Pancreas (tissue), 10 donors: ENCODE results near the gene DNAJB11. TPM values are rescaled to one million over a fixed set of nuclear protein-coding genes. Genes with fewer than 3 reads are reported as not detected.
"Not testable (repeated sequence)": the region's sequence is repeated elsewhere in the genome, so short reads cannot be mapped to it uniquely, and the experiment has no call there.

Experiments used
- ATAC-seq, 4 donors: fragments of 200-7000 bp; cut with Tn5 transposase; one replicate each; pipeline versions ENCODE4 v1.8.0 to v1.9.1; 2020; ENCODE audit warnings: mild to moderate bottlenecking in 4 of 4, moderate library complexity in 4 of 4
- DNase-seq, 6 donors: peaks; one replicate each; pipeline ENCODE4 v3.0.0-alpha.2; 2020
- FAIRE-seq: peaks from 2 replicates; lab custom pipeline; 2012; peaks lifted over from hg19 to GRCh38; lab: Jason Lieb, UNC
- H3K27ac ChIP-seq, 4 donors: fragments of 200-600 bp; sonication (generic); 1 replicate in 3 of 4; 2 replicates in 1 of 4; pipeline versions ENCODE4 v1.5.0 to v1.8.0; 2020
- H3K27me3 ChIP-seq, 4 donors: fragments of 200-600 bp; one replicate each; pipeline ENCODE4 v1.8.0; 2021
- H3K36me3 ChIP-seq, 3 donors: fragments of 200-600 bp; sonication (generic) in 1 of 3; one replicate each; pipeline versions ENCODE4 v1.5.0 to v1.8.0; 2020 to 2021
- H3K4me1 ChIP-seq, 3 donors: fragments of 200-600 bp; one replicate each; pipeline ENCODE4 v1.8.0; 2021
- H3K4me3 ChIP-seq, 4 donors: fragments of 200-600 bp; sonication (generic) in 2 of 4; one replicate each; pipeline versions ENCODE4 v1.5.0 to v1.8.0; 2020 to 2021
- H3K9me3 ChIP-seq, 4 donors: fragments of 200-600 bp; one replicate each; pipeline ENCODE4 v1.8.0; 2021
- CTCF ChIP-seq, 4 donors: fragments of 200-600 bp; sonication (generic) in 3 of 4; IDR thresholded peaks; one replicate each; pipeline versions ENCODE4 v1.5.0 to v1.8.0; 2021; ENCODE audit warnings: antibody characterized with exemption in 4 of 4
- WGBS, 2 donors: extraction: QIAGEN DNeasy Blood & Tissue Kit; methylation state at CpG; one replicate each; pipeline ENCODE4 v1.1.7; 2013; 5-methylcytosine and 5-hydroxymethylcytosine counted together
- intact Hi-C, 3 donors: fragments of 100-400 bp; cut with DNase I; formaldehyde crosslinking; loops; one replicate each; pipeline versions ENCODE4 v1.11.1 to v1.14.2; 2022
- polyA plus RNA-seq, 2 donors: library from polyadenylated mRNA; stranded (reverse); fragments of 200-250 nt; gene quantifications; one replicate each; pipeline ENCODE4 v1.2.3, GENCODE V29; 2013
- total RNA-seq, 6 donors: library from RNA; stranded (reverse); fragmentation: NEBNext Ultra II Directional in 4 of 6; extraction: Animal tissue kit (Norgen Biotek cat#: 25700) in 4 of 6; gene quantifications; one replicate each; pipeline versions ENCODE4 v1.2.1 to v1.2.4, GENCODE V29; 2021 to 2023
- donor health status: healthy with polysubstance abuse.
- donor health status: DM: no; HTN: no; CAD: no; lungs with moderate emphysema.
- donor health status: DM: no; HTN: no; CAD: no.
- donor health status: control.
- donor health status: control.
- donor health status: Bipolar disorder and iron deficiency.
- donor health status: DM: yes; HTN: yes; CAD: no.
- donor health status: DM: no; HTN: no; CAD: no.
- donor health status: DM: no; HTN: no; CAD: no.
- donor health status: DM: yes; HTN: yes; CAD: no.

The DNAJB11 gene
- total and polyA plus RNA-seq, 8 donors: 21.9 to 52.6 (median 31.5) TPM

GRCh38 chr3:186577521-186577920 is 7.0 kb downstream of the DNAJB11 start:
- peaks cover 0 to 62% (median 9%) of the 10 kb centered on the region in 3 donors for H3K36me3 ChIP-seq
- H3K27ac ChIP-seq: no peak overlapping the region
- peaks cover 9 to 15% (median 14%) of the 10 kb centered on the region in 3 donors for H3K4me1 ChIP-seq
- DNase-seq (no peak), FAIRE-seq (no peak), ATAC-seq (no peak)
- 70 to 73% methylated on average over 2 of the region's 2 CpGs for WGBS, 2 donors
- H3K4me3 ChIP-seq: no peak overlapping the region
- no peak for TF ChIP-seq CTCF (IDR thresholded peaks at IDR 0.05)
- H3K9me3 ChIP-seq: no peaks in the 10 kb centered on the region
- H3K27me3 ChIP-seq: no peaks in the 10 kb centered on the region
- intact Hi-C loops: no loop called here

- no peak for TF ChIP-seq CTCF (IDR thresholded peaks at IDR 0.05)
- no peak overlapping the region for H3K4me3 ChIP-seq
- intact Hi-C loops: no loop called here
- H3K36me3 ChIP-seq: peaks cover 4 to 82% (median 9%) of the 10 kb centered on the region in 3 donors
- 76 to 84% methylated on average over 3 of the region's 3 CpGs for WGBS, 2 donors
- no peaks in the 10 kb centered on the region for H3K4me1 ChIP-seq
- no peak for DNase-seq
- H3K27me3 ChIP-seq: no peaks in the 10 kb centered on the region
- H3K27ac ChIP-seq: peak overlapping the region in 1 of 4 donors; percentile 13
- no peak for ATAC-seq
- FAIRE-seq: no peak
- H3K9me3 ChIP-seq: no peaks in the 10 kb centered on the region
Observed at GRCh38 chr3:186580785-186581184, 10.3 kb downstream of the DNAJB11 start.

GRCh38 chr3:186582541-186582940 is 12.0 kb downstream of the DNAJB11 start:
- no peak for ATAC-seq
- TF ChIP-seq CTCF (IDR thresholded peaks at IDR 0.05): no peak
- H3K36me3 ChIP-seq: peaks cover 4 to 71% (median 6%) of the 10 kb centered on the region in 3 donors

GRCh38 chr3:186583831-186584230 is 13.3 kb downstream of the DNAJB11 start:
- DNase-seq: no peak
- Histone ChIP-seq H3K27me3 (no peaks in the 10 kb centered on the region), H3K36me3 (peaks cover 4 to 58% (median 6%) of the 10 kb centered on the region in 3 donors), H3K9me3 (no peaks in the 10 kb centered on the region), H3K4me3 (no peak overlapping the region), H3K4me1 (peaks cover 0 to under 1% (median 0%) of the 10 kb centered on the region in 3 donors), H3K27ac (no peak overlapping the region)
- no peak for TF ChIP-seq CTCF (IDR thresholded peaks at IDR 0.05)
- WGBS, 2 donors: 68 to 76% methylated on average over 5 of the region's 5 CpGs
- no peak for FAIRE-seq
- ATAC-seq: peak in 1 of 4 donors; percentile 23
- intact Hi-C loops: no loop called here

More at GRCh38 chr3:186582541-186582940, 12.0 kb downstream of the DNAJB11 start:
- DNase-seq (no peak), FAIRE-seq (no peak)
- 92 to 95% methylated on average over 6 of the region's 6 CpGs for WGBS, 2 donors
- H3K4me3 ChIP-seq: no peak overlapping the region
- no peaks in the 10 kb centered on the region for H3K9me3 ChIP-seq
- H3K27me3 ChIP-seq: no peaks in the 10 kb centered on the region
- intact Hi-C loops: no loop called here
- H3K27ac ChIP-seq: no peak overlapping the region
- H3K4me1 ChIP-seq: no peaks in the 10 kb centered on the region

GRCh38 chr3:186586245-186586644 is 15.7 kb downstream of the DNAJB11 start:
- ATAC-seq, DNase-seq, H3K4me3 ChIP-seq, H3K27ac ChIP-seq, H3K27me3 ChIP-seq, intact Hi-C loops, H3K9me3 ChIP-seq, FAIRE-seq: not testable (repeated sequence)
- Histone ChIP-seq H3K4me1 (peaks cover 0 to 17% (median 10%) of the 10 kb centered on the region in 3 donors), H3K36me3 (peaks cover 4 to 42% (median 4%) of the 10 kb centered on the region in 3 donors)
- 78 to 96% methylated on average over 9 of the region's 9 CpGs for WGBS, 2 donors
